HEK293 (cell line): ENCODE measurements around the gene TANGO6.

ENCODE experiments used
- CTCF ChIA-PET: fragments of 350-600 bp; formaldehyde crosslinking; extraction: SDS; loops from one replicate; lab custom pipeline; 2021; ENCODE audit warnings: antibody characterized with exemption; lab: Yijun Ruan, JAX
- POLR2A ChIA-PET: fragments of 300-600 bp; formaldehyde crosslinking; extraction: SDS; loops from one replicate; lab custom pipeline; 2020; ENCODE audit warnings: antibody characterized with exemption, inconsistent platforms; lab: Yijun Ruan, JAX
- H3K27ac ChIP-seq: fragments of 200-500 bp; sonication (Bioruptor generic); 2 replicates; pipeline ENCODE4 v1.5.1; 2014; ENCODE audit warnings: low read depth, low read length, control low read depth, inconsistent platforms; ENCODE audit errors: extremely low read depth
- H3K36me3 ChIP-seq, 2 experiments: fragments of 200-500 bp in 1 of 2; sonication (Bioruptor generic) in 1 of 2; 1 replicate in 1 of 2; 2 replicates in 1 of 2; pipeline ENCODE4 v1.5.1; 2014 to 2017; ENCODE audit warnings: inconsistent platforms in 2 of 2, low read length in 2 of 2; ENCODE audit not compliant: control insufficient read depth in 2 of 2, insufficient read depth in 1 of 2
- H3K4me1 ChIP-seq: fragments of 200-500 bp; sonication (Bioruptor generic); 2 replicates; pipeline ENCODE4 v1.5.1; 2014; ENCODE audit warnings: mild to moderate bottlenecking, low read length, inconsistent platforms; ENCODE audit not compliant: control insufficient read depth, insufficient read depth
- H3K4me3 ChIP-seq: 2 replicates; pipeline ENCODE4 v1.5.1; 2011; ENCODE audit warnings: low read depth, mild to moderate bottlenecking, control low read depth, low read length, moderate library complexity
- H3K9me3 ChIP-seq: fragments of 200-500 bp; sonication (Bioruptor generic); 2 replicates; pipeline ENCODE4 v1.5.1; 2014; ENCODE audit warnings: low read depth, low read length, inconsistent platforms; ENCODE audit not compliant: control insufficient read depth, insufficient read depth
- BCL11A ChIP-seq: fragments of 450-650 bp; formaldehyde crosslinking; IDR thresholded peaks from 2 replicates; pipeline ENCODE4 v1.5.1; 2016; ENCODE audit warnings: low read depth, missing biosample characterization, missing genetic modification characterization
- BCL11B ChIP-seq: fragments of 450-650 bp; formaldehyde crosslinking; IDR thresholded peaks from 2 replicates; pipeline ENCODE4 v1.5.1; 2016; ENCODE audit warnings: low read depth, missing biosample characterization, missing genetic modification characterization
- CTCF ChIP-seq: fragments of 450-650 bp; formaldehyde crosslinking; IDR thresholded peaks from 2 replicates; pipeline ENCODE4 v1.5.1; 2016; ENCODE audit warnings: missing biosample characterization, missing genetic modification characterization
- REST ChIP-seq: fragments of 450-650 bp; formaldehyde crosslinking; IDR thresholded peaks from 2 replicates; pipeline ENCODE4 v1.5.1; 2016; ENCODE audit warnings: missing biosample characterization, missing genetic modification characterization
- SP3 ChIP-seq: fragments of 450-650 bp; formaldehyde crosslinking; IDR thresholded peaks from 2 replicates; pipeline ENCODE4 v1.5.1; 2016; ENCODE audit warnings: missing biosample characterization, missing genetic modification characterization
- ZFP69B ChIP-seq: fragments of 450-650 bp; formaldehyde crosslinking; IDR thresholded peaks from 2 replicates; pipeline ENCODE4 v1.5.1; 2016; ENCODE audit warnings: missing biosample characterization, missing genetic modification characterization
- ZNF148 ChIP-seq: fragments of 450-650 bp; formaldehyde crosslinking; IDR thresholded peaks from 2 replicates; pipeline ENCODE4 v1.5.0; 2017; ENCODE audit warnings: missing biosample characterization, missing genetic modification characterization, borderline replicate concordance
- ZNF157 ChIP-seq: fragments of 450-650 bp; formaldehyde crosslinking; IDR thresholded peaks from 2 replicates; pipeline ENCODE4 v1.5.1; 2016; ENCODE audit warnings: missing biosample characterization, missing genetic modification characterization
- ZNF416 ChIP-seq: fragments of 450-650 bp; formaldehyde crosslinking; IDR thresholded peaks from 2 replicates; pipeline ENCODE4 v1.5.1; 2016; ENCODE audit warnings: missing biosample characterization, missing genetic modification characterization
- ZNF423 ChIP-seq: fragments of 450-650 bp; formaldehyde crosslinking; IDR thresholded peaks from 2 replicates; pipeline ENCODE4 v1.5.1; 2016; ENCODE audit warnings: missing biosample characterization, missing genetic modification characterization
- ZNF658 ChIP-seq: fragments of 450-650 bp; formaldehyde crosslinking; IDR thresholded peaks from 2 replicates; pipeline ENCODE4; 2016; ENCODE audit warnings: missing biosample characterization, missing genetic modification characterization
- ZNF677 ChIP-seq: fragments of 450-650 bp; IDR thresholded peaks from 2 replicates; pipeline ENCODE4 v1.5.0; 2018; ENCODE audit warnings: missing biosample characterization, mild to moderate bottlenecking, missing genetic modification characterization, moderate library complexity
- ZNF701 ChIP-seq: fragments of 450-650 bp; formaldehyde crosslinking; IDR thresholded peaks from 2 replicates; pipeline ENCODE4 v1.5.1; 2016; ENCODE audit warnings: missing biosample characterization, missing genetic modification characterization
- ZNF837 ChIP-seq: fragments of 450-650 bp; formaldehyde crosslinking; IDR thresholded peaks from 2 replicates; pipeline ENCODE4 v1.5.1; 2016; ENCODE audit warnings: missing biosample characterization, missing genetic modification characterization
- TF ChIP-seq, protein P1 (sequence below): fragments of 450-650 bp; formaldehyde crosslinking; IDR thresholded peaks from 2 replicates; pipeline ENCODE4 v1.5.1; 2016; ENCODE audit warnings: missing biosample characterization, missing genetic modification characterization
- TF ChIP-seq, protein P2 (sequence below): fragments of 450-650 bp; formaldehyde crosslinking; IDR thresholded peaks from 2 replicates; pipeline ENCODE4 v1.5.1; 2016; ENCODE audit warnings: missing biosample characterization, missing genetic modification characterization

The TANGO6 gene

GRCh38 chr16:68892214-68892613 is 48.9 kb downstream of the TANGO6 start (continued):
- TF ChIP-seq ZNF701 (tag by site-specific recombination) (no peak), SP3 (no peak), ZNF423 (tag by site-specific recombination) (no peak), BCL11A (tag by site-specific recombination) (no peak), ZNF658 (tag by site-specific recombination) (no peak), BCL11B (tag by site-specific recombination) (no peak), ZNF837 (tag by site-specific recombination) (no peak)

DNA sequence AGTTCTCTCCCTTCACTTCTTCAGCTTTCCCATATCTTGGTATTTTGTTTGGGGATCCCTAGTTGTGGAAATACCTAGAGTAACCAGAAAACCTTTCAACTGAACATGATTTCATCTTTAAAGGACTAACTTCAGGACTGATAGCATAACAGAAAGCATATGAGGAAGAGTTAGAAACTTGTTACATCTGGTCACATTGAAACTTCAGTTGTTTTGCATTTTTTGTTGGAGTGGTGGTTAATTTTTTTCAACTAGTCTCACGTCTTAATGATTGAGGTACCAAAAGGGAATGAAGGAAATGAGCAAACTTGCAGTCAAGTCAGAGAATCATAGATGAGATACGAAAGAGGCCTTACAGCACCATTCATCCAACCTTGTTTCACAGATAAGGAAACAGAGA is 49.6 kb downstream of the TANGO6 start:
- Histone ChIP-seq H3K4me1 (no peaks in the 10 kb centered on the region), H3K9me3 (no peaks in the 10 kb centered on the region), H3K27ac (no peak overlapping the region), H3K36me3 (no peaks in the 10 kb centered on the region; a peak in 1 of 3 replicates), H3K4me3 (no peak overlapping the region)
- ChIA-PET POLR2A (no interaction called here), CTCF (interaction anchor here (0.8 kb wide), 1 partner anchor 232 kb away, joined by 3 read pairs; no protein-coding TSS in a partner anchor)
- TF ChIP-seq ZNF148 (tag by site-specific recombination) (no peak), CTCF (no peak), ZNF677 (no peak), ZFP69B (tag by site-specific recombination) (no peak), ZNF157 (tag by site-specific recombination) (no peak)
- TF ChIP-seq, protein P1, sequence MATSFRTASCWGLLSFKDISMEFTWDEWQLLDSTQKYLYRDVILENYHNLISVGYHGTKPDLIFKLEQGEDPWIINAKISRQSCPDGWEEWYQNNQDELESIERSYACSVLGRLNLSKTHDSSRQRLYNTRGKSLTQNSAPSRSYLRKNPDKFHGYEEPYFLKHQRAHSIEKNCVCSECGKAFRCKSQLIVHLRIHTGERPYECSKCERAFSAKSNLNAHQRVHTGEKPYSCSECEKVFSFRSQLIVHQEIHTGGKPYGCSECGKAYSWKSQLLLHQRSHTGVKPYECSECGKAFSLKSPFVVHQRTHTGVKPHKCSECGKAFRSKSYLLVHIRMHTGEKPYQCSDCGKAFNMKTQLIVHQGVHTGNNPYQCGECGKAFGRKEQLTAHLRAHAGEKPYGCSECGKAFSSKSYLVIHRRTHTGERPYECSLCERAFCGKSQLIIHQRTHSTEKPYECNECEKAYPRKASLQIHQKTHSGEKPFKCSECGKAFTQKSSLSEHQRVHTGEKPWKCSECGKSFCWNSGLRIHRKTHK (tag by site-specific recombination) = no peak
- TF ChIP-seq, protein P2, sequence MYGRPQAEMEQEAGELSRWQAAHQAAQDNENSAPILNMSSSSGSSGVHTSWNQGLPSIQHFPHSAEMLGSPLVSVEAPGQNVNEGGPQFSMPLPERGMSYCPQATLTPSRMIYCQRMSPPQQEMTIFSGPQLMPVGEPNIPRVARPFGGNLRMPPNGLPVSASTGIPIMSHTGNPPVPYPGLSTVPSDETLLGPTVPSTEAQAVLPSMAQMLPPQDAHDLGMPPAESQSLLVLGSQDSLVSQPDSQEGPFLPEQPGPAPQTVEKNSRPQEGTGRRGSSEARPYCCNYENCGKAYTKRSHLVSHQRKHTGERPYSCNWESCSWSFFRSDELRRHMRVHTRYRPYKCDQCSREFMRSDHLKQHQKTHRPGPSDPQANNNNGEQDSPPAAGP (tag by site-specific recombination) = no peak

GRCh38 chr16:68893710-68894705 is 50.7 kb downstream of the TANGO6 start:
- Histone ChIP-seq H3K4me3 (no peak overlapping the region), H3K4me1 (no peaks in the 10 kb centered on the region), H3K9me3 (no peaks in the 10 kb centered on the region), H3K27ac (no peak overlapping the region), H3K36me3 (no peaks in the 10 kb centered on the region; a peak in 1 of 3 replicates)
- no peak for TF ChIP-seq ZNF416
- peak; percentile 94 for TF ChIP-seq REST (tag by site-specific recombination)
- CTCF ChIA-PET = no interaction called here
- POLR2A ChIA-PET = no interaction called here
